Neural cell (in vitro differentiated cells): ENCODE measurements around the gene SCN8A. TPM values are rescaled to one million over a fixed set of nuclear protein-coding genes. Genes with fewer than 3 reads are reported as not detected.

Source experiments
- H2AFZ ChIP-seq: fragments of 200-600, 300-800 bp; sonication (generic), shearing (Covaris generic); 2 replicates; pipeline ENCODE4 v1.6.0; 2014; ENCODE audit warnings: low read depth, mild to moderate bottlenecking, antibody characterized with exemption, low read length, moderate library complexity
- H3F3A ChIP-seq: fragments of 200-600 bp; shearing (Covaris generic); 2 replicates; pipeline ENCODE4 v1.6.1; 2016; ENCODE audit warnings: mild to moderate bottlenecking, moderate library complexity, mixed read lengths, antibody characterized with exemption, low read length; ENCODE audit not compliant: insufficient read depth, poor library complexity, severe bottlenecking
- H3K27ac ChIP-seq: fragments of 200-600, 300-800 bp; sonication (generic), shearing (Covaris generic); 2 replicates; pipeline ENCODE4 v1.5.1; 2014; ENCODE audit warnings: mild to moderate bottlenecking, low read length, moderate library complexity
- H3K27me3 ChIP-seq: fragments of 300-800, 200-600 bp; sonication (generic), shearing (Covaris generic); 2 replicates; pipeline ENCODE4 v1.6.0; 2014; ENCODE audit warnings: mild to moderate bottlenecking, low read depth, low read length, moderate library complexity; ENCODE audit not compliant: insufficient read depth
- H3K36me3 ChIP-seq: fragments of 300-800, 200-600 bp; sonication (generic), shearing (Covaris generic); 2 replicates; pipeline ENCODE4 v1.5.1; 2014; ENCODE audit warnings: mild to moderate bottlenecking, antibody characterized with exemption, low read length, moderate library complexity; ENCODE audit not compliant: insufficient read depth
- H3K4me2 ChIP-seq: fragments of 300-800, 200-600 bp; sonication (generic), shearing (Covaris generic); 2 replicates; pipeline ENCODE4 v1.6.0; 2014; ENCODE audit warnings: mild to moderate bottlenecking, low read length
- H3K4me3 ChIP-seq: fragments of 300-800, 200-600 bp; sonication (generic), shearing (Covaris generic); 2 replicates; pipeline ENCODE4 v1.5.1; 2014; ENCODE audit warnings: mild to moderate bottlenecking, low read length, moderate library complexity
- H3K79me2 ChIP-seq: fragments of 200-600 bp; shearing (Covaris generic); replicated peaks from 2 replicates; pipeline ENCODE4 v1.6.0; 2014; ENCODE audit warnings: mild to moderate bottlenecking, low read length, moderate library complexity; ENCODE audit not compliant: insufficient read depth
- H3K9ac ChIP-seq: fragments of 300-800, 200-600 bp; sonication (generic), shearing (Covaris generic); 2 replicates; pipeline ENCODE4 v1.6.1; 2016; ENCODE audit warnings: mild to moderate bottlenecking, low read length, mixed read lengths
- H3K9me2 ChIP-seq: fragments of 200-600 bp; shearing (Covaris generic); 2 replicates; pipeline ENCODE4 v1.6.1; 2016; ENCODE audit warnings: mild to moderate bottlenecking, low read length, mixed read lengths; ENCODE audit not compliant: insufficient read depth
- H3K9me3 ChIP-seq: fragments of 200-600, 300-800 bp; sonication (generic), shearing (Covaris generic); 2 replicates; pipeline ENCODE4 v1.6.1; 2016; ENCODE audit warnings: mild to moderate bottlenecking, mixed run types, low read length, moderate library complexity, mixed read lengths
- H4K20me1 ChIP-seq: fragments of 200-600 bp; shearing (Covaris generic); 2 replicates; pipeline ENCODE4 v1.6.1; 2016; ENCODE audit warnings: mild to moderate bottlenecking, mixed run types; ENCODE audit not compliant: insufficient read depth
- EP300 ChIP-seq: fragments of 450-650 bp; conservative IDR thresholded peaks from 2 replicates; pipeline ENCODE4 v1.6.1; 2014; ENCODE audit warnings: antibody characterized with exemption, mild to moderate bottlenecking, moderate library complexity; ENCODE audit not compliant: poor library complexity, severe bottlenecking
- EZH2 ChIP-seq: fragments of 200-600, 300-800 bp; shearing (Covaris generic), sonication (generic); IDR thresholded peaks from 2 replicates; pipeline ENCODE4 v1.6.1; 2014; ENCODE audit warnings: antibody characterized with exemption, low read length, borderline replicate concordance, mild to moderate bottlenecking; ENCODE audit not compliant: insufficient read depth, poor library complexity, severe bottlenecking
- MXI1 ChIP-seq: fragments of 450-650 bp; conservative IDR thresholded peaks from 2 replicates; pipeline ENCODE4 v1.6.1; 2014; ENCODE audit warnings: antibody characterized with exemption, mild to moderate bottlenecking; ENCODE audit not compliant: poor library complexity, severe bottlenecking
- POLR2AphosphoS5 ChIP-seq: IDR thresholded peaks from 2 replicates; pipeline ENCODE4 v1.6.1; 2012
- RAD21 ChIP-seq: fragments of 450-650 bp; conservative IDR thresholded peaks from 2 replicates; pipeline ENCODE4 v1.6.1; 2014; ENCODE audit warnings: antibody characterized with exemption, mild to moderate bottlenecking, moderate library complexity
- SMC3 ChIP-seq: fragments of 450-650 bp; conservative IDR thresholded peaks from 2 replicates; pipeline ENCODE4 v1.6.1; 2014; ENCODE audit warnings: antibody characterized with exemption, mild to moderate bottlenecking, moderate library complexity; ENCODE audit not compliant: poor library complexity
- TAF1 ChIP-seq: IDR thresholded peaks from 2 replicates; pipeline ENCODE4 v1.6.1; 2012; ENCODE audit warnings: low read depth
- polyA plus RNA-seq: library from polyadenylated mRNA; depleted of rRNA; stranded (reverse); fragments of >200 nt; gene quantifications from 2 replicates; pipeline ENCODE4 v1.2.3, GENCODE V29; 2014
- TF ChIP-seq, protein P1 (sequence below): fragments of 450-650 bp; IDR thresholded peaks from 2 replicates; pipeline ENCODE4 v1.5.1; 2014; ENCODE audit warnings: antibody characterized with exemption, mild to moderate bottlenecking, moderate library complexity; ENCODE audit not compliant: poor library complexity, severe bottlenecking
- TF ChIP-seq, protein P2 (sequence below): IDR thresholded peaks from 2 replicates; pipeline ENCODE4 v1.6.1; 2012; ENCODE audit warnings: borderline replicate concordance

Gene SCN8A
- polyA plus RNA-seq, 1 donor from 2014 or later = 14.2 TPM

DNA sequence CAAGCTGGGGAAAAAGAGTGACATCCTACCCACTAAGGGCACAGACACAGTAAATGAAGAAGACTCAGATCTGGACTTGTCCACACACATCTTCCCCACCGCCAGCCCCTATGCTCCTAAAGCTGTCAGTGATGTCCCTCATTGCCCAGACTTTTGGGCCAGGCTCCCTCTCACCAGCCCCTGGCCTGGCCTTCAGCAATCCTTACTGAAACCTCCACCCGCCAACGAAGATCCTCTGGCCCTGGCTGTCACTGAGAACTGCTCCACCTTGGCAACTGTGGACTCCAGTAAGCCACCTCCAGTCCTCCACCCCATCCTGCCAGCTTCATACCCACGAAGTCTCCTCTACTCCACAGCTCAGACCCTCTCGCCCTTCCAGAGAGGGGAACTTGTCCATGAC is 234.2 kb downstream of the SCN8A start:
- Histone ChIP-seq H3F3A (no peaks in the 10 kb centered on the region), H4K20me1 (no peaks in the 10 kb centered on the region), H3K4me3 (no peak overlapping the region), H3K4me2 (no peak overlapping the region), H3K9me2 (no peaks in the 10 kb centered on the region), H3K79me2 (no peaks in the 10 kb centered on the region), H2AFZ (no peak overlapping the region), H3K27me3 (no peaks in the 10 kb centered on the region), H3K27ac (no peak overlapping the region), H3K9ac (no peak overlapping the region), H3K9me3 (no peaks in the 10 kb centered on the region), H3K36me3 (no peaks in the 10 kb centered on the region)
- TF ChIP-seq POLR2AphosphoS5 (no peak), EP300 (no peak), RAD21 (no peak), TAF1 (no peak), MXI1 (no peak), EZH2 (no peak), SMC3 (no peak)
- TF ChIP-seq, protein P1, sequence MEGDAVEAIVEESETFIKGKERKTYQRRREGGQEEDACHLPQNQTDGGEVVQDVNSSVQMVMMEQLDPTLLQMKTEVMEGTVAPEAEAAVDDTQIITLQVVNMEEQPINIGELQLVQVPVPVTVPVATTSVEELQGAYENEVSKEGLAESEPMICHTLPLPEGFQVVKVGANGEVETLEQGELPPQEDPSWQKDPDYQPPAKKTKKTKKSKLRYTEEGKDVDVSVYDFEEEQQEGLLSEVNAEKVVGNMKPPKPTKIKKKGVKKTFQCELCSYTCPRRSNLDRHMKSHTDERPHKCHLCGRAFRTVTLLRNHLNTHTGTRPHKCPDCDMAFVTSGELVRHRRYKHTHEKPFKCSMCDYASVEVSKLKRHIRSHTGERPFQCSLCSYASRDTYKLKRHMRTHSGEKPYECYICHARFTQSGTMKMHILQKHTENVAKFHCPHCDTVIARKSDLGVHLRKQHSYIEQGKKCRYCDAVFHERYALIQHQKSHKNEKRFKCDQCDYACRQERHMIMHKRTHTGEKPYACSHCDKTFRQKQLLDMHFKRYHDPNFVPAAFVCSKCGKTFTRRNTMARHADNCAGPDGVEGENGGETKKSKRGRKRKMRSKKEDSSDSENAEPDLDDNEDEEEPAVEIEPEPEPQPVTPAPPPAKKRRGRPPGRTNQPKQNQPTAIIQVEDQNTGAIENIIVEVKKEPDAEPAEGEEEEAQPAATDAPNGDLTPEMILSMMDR = no peak
- TF ChIP-seq, protein P2, sequence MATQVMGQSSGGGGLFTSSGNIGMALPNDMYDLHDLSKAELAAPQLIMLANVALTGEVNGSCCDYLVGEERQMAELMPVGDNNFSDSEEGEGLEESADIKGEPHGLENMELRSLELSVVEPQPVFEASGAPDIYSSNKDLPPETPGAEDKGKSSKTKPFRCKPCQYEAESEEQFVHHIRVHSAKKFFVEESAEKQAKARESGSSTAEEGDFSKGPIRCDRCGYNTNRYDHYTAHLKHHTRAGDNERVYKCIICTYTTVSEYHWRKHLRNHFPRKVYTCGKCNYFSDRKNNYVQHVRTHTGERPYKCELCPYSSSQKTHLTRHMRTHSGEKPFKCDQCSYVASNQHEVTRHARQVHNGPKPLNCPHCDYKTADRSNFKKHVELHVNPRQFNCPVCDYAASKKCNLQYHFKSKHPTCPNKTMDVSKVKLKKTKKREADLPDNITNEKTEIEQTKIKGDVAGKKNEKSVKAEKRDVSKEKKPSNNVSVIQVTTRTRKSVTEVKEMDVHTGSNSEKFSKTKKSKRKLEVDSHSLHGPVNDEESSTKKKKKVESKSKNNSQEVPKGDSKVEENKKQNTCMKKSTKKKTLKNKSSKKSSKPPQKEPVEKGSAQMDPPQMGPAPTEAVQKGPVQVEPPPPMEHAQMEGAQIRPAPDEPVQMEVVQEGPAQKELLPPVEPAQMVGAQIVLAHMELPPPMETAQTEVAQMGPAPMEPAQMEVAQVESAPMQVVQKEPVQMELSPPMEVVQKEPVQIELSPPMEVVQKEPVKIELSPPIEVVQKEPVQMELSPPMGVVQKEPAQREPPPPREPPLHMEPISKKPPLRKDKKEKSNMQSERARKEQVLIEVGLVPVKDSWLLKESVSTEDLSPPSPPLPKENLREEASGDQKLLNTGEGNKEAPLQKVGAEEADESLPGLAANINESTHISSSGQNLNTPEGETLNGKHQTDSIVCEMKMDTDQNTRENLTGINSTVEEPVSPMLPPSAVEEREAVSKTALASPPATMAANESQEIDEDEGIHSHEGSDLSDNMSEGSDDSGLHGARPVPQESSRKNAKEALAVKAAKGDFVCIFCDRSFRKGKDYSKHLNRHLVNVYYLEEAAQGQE = no peak

GRCh38 chr12:51826881-51827280 is 235.8 kb downstream of the SCN8A start:
- Histone ChIP-seq H3K4me3 (no peak overlapping the region), H4K20me1 (no peaks in the 10 kb centered on the region), H3K9ac (no peak overlapping the region), H2AFZ (no peak overlapping the region), H3K27ac (no peak overlapping the region), H3K4me2 (no peak overlapping the region), H3K9me2 (no peaks in the 10 kb centered on the region), H3K36me3 (no peaks in the 10 kb centered on the region), H3K79me2 (no peaks in the 10 kb centered on the region), H3K27me3 (no peaks in the 10 kb centered on the region), H3F3A (no peaks in the 10 kb centered on the region), H3K9me3 (no peaks in the 10 kb centered on the region)
- TF ChIP-seq, protein P1 = no peak
- TF ChIP-seq RAD21 (no peak), EP300 (no peak), POLR2AphosphoS5 (no peak)
